NOMO-1 treated with DMSO at 0.1 percent for 48 hours (cell line): ENCODE results near the gene TLX1.
A peak's percentile ranks its signal among the peaks of the same experiment; 100 is the strongest.

ENCODE experiments used
- DNase-seq: peaks from one replicate; lab custom pipeline; 2025; ENCODE audit not compliant: unreplicated experiment; lab: John Stamatoyannopoulos, UW

The TLX1 gene

DNA sequence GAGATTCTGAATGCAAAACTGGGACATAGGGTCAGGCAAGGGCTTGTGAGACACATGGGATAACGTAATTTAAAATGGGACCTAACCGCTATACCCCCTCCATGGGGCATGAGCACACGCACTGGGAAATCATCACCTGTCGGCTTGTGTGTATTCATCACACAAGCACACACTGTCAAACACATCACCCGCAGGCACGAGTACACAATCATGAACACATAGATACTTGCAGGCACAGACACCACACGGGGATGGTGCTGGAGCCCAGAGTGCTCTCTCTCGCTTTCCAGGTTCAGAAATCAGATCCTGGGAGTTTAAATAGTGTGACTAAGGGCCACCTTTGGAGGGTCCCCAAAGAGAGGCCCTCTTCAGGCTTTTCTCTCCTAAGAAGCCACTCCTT lies 19.6 kb upstream of the TLX1 start:
- no peak for DNase-seq

GRCh38 chr10:101112799-101113594 lies 18.1 kb upstream of the TLX1 start:
- DNase-seq, result no peak

DNA sequence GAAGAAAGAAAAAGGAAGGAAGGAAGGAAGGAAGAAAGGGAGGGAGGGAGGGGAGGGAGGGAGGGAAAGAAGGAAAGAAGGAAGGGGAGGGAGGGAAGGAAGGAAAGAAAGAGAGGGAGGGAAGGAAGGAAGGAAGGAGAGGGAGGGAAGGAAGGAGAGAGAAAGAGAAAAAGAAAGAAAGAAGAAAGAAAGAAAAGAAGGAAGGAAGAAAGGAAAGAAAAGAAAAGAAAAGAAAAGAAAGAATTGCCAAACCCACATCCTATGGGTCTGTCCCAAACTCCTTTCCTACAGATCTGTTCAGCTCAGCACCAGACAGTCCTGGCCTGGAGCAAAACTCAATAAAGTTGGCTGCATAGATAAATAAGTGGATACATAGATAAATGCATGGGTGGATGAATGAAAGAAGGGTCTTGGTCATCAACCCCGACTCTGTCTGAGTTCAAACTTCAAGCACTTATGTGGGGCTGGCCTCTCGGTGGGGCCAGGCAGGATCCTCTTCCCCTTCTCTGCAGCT lies 17.2 kb upstream of the TLX1 start:
- DNase-seq, result no peak

- peak; percentile 41 for DNase-seq
These were observed 16.5 kb upstream of the TLX1 start for GRCh38 chr10:101114646-101115045.

DNA sequence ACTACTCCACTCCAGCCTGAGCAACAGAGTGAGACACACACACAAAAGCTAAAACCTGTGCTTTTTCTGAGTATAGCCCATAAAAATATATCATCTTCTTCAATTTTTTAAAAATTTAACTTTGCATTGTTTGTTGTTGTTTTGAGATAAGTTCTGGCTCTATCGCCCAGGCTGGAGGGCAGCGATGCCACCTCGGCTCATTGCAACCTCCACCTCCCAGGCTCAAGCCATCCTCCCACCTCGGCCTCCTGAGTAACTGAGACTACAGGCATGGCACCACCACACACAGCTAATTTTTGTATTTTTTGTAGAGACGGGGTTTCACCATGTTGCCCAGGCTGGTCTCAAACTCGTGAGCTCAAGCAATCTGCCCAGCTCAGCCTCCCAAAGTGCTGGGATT lies 14.3 kb upstream of the TLX1 start:
- DNase-seq, result no peak

DNA sequence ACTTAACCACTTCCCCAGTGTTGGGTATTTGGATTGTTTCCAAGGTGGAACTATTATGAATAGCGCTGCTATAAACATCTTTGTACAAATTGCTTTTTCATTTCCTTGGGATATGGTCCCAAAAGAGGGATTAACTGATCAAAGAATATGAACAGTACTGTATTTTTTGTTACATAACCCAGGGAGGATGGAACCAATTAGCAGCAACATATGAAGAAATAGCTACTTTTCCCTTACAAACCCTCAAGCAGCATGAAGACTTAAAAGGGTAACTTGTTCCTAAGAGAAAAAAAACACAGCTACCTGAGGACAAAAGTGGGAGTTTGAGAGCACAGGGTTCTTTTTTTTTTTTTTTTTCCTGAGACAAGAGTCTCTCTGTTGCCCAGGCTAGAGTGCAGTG lies 13.1 kb upstream of the TLX1 start:
- DNase-seq, result no peak

GRCh38 chr10:101120520-101120883 lies 10.6 kb upstream of the TLX1 start:
- DNase-seq, result no peak

DNA sequence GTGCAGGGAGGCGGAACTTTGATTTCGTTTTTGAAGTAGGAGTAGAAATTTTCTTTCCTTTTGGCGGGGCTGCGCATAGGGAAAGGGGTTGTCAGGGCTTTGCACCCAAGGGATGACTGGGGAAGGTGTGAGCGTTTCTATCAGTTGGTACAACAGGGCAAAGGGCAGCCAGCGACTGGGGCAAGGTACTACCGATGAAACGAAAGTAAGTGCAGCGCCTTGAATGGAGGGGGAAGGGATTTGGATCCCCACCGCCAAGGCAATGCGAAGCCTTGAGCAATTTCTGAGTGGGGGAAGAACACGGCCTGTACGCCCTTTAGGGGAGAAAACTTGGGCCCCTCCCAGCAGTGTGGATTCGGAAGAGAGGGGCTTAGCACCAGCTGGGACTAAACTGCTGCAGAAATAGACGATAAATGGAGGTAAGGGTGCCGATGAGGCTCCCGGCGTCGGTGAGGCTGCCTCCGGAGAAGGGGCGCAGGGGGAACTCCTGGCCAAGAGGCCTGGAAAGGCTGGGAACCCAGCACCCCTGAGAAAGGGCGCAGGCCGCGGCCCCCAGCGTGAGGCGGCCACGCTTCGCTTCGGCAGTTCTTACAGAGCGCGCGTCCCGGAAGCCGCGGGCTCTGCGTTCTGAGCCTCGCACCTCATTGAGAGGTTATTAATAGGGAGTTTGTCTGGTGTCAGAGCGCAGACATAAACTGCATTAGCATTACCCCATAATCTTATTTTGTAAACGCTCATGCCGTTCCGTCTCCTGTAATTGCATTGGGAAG lies 10.0 kb upstream of the TLX1 start:
- peak; percentile 8 for DNase-seq

GRCh38 chr10:101121654-101122031 lies 9.5 kb upstream of the TLX1 start:
- no peak for DNase-seq

GRCh38 chr10:101122270-101123084 lies 8.6 kb upstream of the TLX1 start:
- DNase-seq, result no peak

- no peak for DNase-seq
These were observed 7.8 kb upstream of the TLX1 start for GRCh38 chr10:101123085-101123814.

- no peak for DNase-seq
These were observed 7.1 kb upstream of the TLX1 start for GRCh38 chr10:101123815-101124617.

- no peak for DNase-seq
These were observed 6.2 kb upstream of the TLX1 start for GRCh38 chr10:101124933-101125332.

- DNase-seq, result no peak
These were observed 4.1 kb upstream of the TLX1 start for GRCh38 chr10:101126684-101127628.

DNA sequence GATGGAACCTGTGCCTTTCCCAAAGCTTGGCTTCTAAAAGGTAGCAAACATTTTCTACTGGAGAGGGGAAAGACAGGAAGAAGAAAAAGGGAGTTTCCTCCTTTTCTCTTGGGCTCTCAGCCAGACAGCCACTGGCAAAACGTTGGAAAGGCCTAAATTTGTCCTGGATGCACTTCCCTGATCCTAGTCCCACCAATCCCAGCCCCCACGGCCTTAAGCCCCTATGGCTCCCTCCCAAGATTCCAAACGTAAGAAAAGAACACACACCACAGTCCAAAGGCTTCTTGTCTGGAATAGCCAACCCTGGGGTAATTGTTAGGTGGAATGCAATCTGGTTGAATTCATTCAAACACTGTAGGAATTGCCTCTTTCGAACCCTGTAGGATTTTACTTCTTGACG lies 959 bp upstream of the TLX1 start:
- DNase-seq, result no peak

GRCh38 chr10:101131962-101132635 lies 999 bp downstream of the TLX1 start:
- no peak for DNase-seq

- no peak for DNase-seq
These were observed 1.8 kb downstream of the TLX1 start for GRCh38 chr10:101132636-101133473.
